ENCODE measurements around the gene COL23A1. TPM values are rescaled to one million over a fixed set of nuclear protein-coding genes. Genes with fewer than 3 reads are reported as not detected.

Gene COL23A1
- total and polyA plus RNA-seq, 4 donors: 0.76 to 4.4 (median 1.3) TPM

DNA sequence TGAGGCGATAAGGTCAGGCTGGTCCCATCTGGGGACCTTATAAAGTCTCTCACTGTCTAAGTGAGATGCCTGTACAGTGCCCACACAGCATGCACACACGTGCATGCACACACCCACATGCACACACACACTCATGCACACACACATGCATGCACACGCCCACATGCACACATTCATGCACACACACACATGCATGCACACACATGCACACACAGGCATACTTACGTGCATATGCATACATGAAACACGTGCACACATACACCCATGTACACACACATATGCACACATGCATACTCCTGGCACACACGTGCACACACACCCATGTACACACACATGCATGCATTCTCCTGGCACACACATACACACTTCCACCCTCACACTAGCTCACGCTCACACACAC, 12.2 kb downstream of the COL23A1 start:
- H3K36me3 ChIP-seq (ENCODE audit: control insufficient read depth in 4 of 4, insufficient read depth in 4 of 4, low read length in 4 of 4): no peaks in the 10 kb centered on the region
- TF ChIP-seq, protein P1, sequence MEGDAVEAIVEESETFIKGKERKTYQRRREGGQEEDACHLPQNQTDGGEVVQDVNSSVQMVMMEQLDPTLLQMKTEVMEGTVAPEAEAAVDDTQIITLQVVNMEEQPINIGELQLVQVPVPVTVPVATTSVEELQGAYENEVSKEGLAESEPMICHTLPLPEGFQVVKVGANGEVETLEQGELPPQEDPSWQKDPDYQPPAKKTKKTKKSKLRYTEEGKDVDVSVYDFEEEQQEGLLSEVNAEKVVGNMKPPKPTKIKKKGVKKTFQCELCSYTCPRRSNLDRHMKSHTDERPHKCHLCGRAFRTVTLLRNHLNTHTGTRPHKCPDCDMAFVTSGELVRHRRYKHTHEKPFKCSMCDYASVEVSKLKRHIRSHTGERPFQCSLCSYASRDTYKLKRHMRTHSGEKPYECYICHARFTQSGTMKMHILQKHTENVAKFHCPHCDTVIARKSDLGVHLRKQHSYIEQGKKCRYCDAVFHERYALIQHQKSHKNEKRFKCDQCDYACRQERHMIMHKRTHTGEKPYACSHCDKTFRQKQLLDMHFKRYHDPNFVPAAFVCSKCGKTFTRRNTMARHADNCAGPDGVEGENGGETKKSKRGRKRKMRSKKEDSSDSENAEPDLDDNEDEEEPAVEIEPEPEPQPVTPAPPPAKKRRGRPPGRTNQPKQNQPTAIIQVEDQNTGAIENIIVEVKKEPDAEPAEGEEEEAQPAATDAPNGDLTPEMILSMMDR (IDR thresholded peaks at IDR 0.05; ENCODE audit: control extremely low read depth, extremely low read depth): no peak
- no peak overlapping the region for H3K27ac ChIP-seq (ENCODE audit: low read depth in 1 of 2, low read length in 1 of 2)
- H3K27me3 ChIP-seq (ENCODE audit: control insufficient read depth in 3 of 3, insufficient read depth in 3 of 3, low read length in 2 of 3): peaks cover 0 to 35% (median 3%) of the 10 kb centered on the region in 3 donors
- H3K4me3 ChIP-seq: no peak overlapping the region
- WGBS, 2 donors: 91 to 93% methylated on average over 7 of the region's 7 CpGs
- H3K9me3 ChIP-seq (ENCODE audit: control insufficient read depth in 4 of 4, insufficient read depth in 3 of 4, low read length in 3 of 4): peaks cover 0 to 11% (median under 1%) of the 10 kb centered on the region in 4 donors
- ATAC-seq (ENCODE audit: insufficient read depth, low FRiP score) (no peak), DNase-seq (no peak)
- peaks cover 0 to 8% (median 0%) of the 10 kb centered on the region in 5 donors for H3K4me1 ChIP-seq (ENCODE audit: control insufficient read depth in 5 of 5, insufficient read depth in 5 of 5, low read length in 5 of 5)
- H3K9ac ChIP-seq (ENCODE audit: insufficient read depth in 1 of 2, low read length in 2 of 2): no peak overlapping the region

DNA sequence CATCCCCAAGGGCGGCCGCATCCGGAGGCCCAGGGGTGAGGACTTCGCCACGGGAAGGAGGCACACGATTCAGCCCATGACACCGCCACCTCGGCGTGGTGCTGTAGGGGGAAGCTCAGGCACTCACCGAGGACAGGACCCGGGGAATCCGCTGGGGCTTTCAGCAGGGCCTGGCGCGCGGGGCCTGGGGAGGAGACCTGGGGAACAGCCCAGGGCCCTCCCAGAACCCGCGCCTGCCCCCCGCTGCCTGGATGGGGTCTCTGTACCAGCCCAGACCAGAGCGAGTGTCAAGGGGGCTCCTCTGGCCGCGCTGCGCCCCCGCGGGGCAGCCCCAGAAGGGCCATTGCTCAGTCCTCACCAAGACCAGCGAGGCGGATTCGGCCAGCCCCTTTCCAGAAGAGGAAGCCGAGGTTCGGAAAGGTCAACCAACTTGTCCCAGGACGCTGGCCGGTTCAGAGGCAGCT, 12.8 kb downstream of the COL23A1 start:
- Histone ChIP-seq H3K36me3 (ENCODE audit: control insufficient read depth in 4 of 4, insufficient read depth in 4 of 4, low read length in 4 of 4) (no peaks in the 10 kb centered on the region), H3K9ac (ENCODE audit: insufficient read depth in 1 of 2, low read length in 2 of 2) (no peak overlapping the region), H3K27me3 (ENCODE audit: control insufficient read depth in 3 of 3, insufficient read depth in 3 of 3, low read length in 2 of 3) (peaks cover 0 to 35% (median 3%) of the 10 kb centered on the region in 3 donors), H3K27ac (ENCODE audit: low read depth in 1 of 2, low read length in 1 of 2) (no peak overlapping the region), H3K4me1 (ENCODE audit: control insufficient read depth in 5 of 5, insufficient read depth in 5 of 5, low read length in 5 of 5) (peaks cover 0 to 8% (median 0%) of the 10 kb centered on the region in 5 donors), H3K4me3 (no peak overlapping the region), H3K9me3 (ENCODE audit: control insufficient read depth in 4 of 4, insufficient read depth in 3 of 4, low read length in 3 of 4) (peaks cover 0 to 9% (median 3%) of the 10 kb centered on the region in 4 donors)
- no peak for ATAC-seq (ENCODE audit: insufficient read depth, low FRiP score)
- 34 to 39% methylated on average over 31 of the region's 31 CpGs for WGBS, 2 donors
- peak; percentile 32 to 53 (median 44) for DNase-seq
- TF ChIP-seq, protein P1 (IDR thresholded peaks at IDR 0.05; ENCODE audit: control extremely low read depth, extremely low read depth): no peak

DNA sequence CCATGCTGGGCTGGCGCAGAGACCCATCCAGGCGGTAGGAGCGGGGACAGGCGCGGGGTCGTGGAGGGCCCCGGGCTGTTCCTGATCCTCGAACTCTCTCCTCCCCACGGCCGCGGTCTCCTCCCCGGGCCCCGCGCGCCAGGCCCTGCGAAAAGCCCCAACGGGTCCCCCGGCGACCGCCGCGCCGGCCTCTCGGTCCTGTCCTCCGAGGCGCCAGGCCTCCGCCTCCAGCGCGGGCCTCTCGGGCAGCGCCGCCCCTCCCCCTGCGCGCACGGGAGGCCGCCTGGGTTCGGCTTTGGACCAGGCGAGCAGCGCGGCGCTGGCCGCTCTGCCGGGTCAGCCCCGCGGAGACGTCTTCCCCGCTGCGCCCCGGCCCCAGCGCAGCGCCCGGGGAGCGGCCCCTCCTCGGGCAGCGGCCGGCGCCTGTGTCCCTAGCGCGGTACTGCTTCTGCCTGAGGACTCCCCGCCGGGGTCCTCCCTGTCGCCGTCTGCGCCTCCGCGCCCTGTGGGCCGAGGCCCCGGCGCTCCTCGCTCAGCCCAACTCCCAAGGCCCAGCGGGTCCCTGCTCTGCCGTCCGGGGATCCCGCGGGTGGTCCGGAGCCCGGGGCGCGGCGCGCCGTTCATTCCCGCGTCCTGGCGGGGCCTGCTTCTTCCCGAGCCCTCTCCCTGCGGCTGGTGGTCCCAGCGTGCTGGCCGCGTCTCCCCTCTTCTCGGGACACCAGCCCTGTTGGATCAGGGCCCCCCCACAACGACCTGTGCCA, 13.4 kb downstream of the COL23A1 start:
- H3K9ac ChIP-seq (ENCODE audit: insufficient read depth in 1 of 2, low read length in 2 of 2): no peak overlapping the region
- peak; percentile 58 to 74 (median 58) for DNase-seq
- peaks cover 0 to 9% (median 4%) of the 10 kb centered on the region in 4 donors for H3K9me3 ChIP-seq (ENCODE audit: control insufficient read depth in 4 of 4, insufficient read depth in 3 of 4, low read length in 3 of 4)
- H3K4me3 ChIP-seq: no peak overlapping the region
- H3K27ac ChIP-seq (ENCODE audit: low read depth in 1 of 2, low read length in 1 of 2): no peak overlapping the region
- ATAC-seq (ENCODE audit: insufficient read depth, low FRiP score): no peak
- H3K4me1 ChIP-seq (ENCODE audit: control insufficient read depth in 5 of 5, insufficient read depth in 5 of 5, low read length in 5 of 5): peaks cover 0 to 8% (median 0%) of the 10 kb centered on the region in 5 donors
- TF ChIP-seq, protein P1 (IDR thresholded peaks at IDR 0.05; ENCODE audit: control extremely low read depth, extremely low read depth): no peak
- no peaks in the 10 kb centered on the region for H3K36me3 ChIP-seq (ENCODE audit: control insufficient read depth in 4 of 4, insufficient read depth in 4 of 4, low read length in 4 of 4)
- peaks cover 0 to 35% (median 3%) of the 10 kb centered on the region in 3 donors for H3K27me3 ChIP-seq (ENCODE audit: control insufficient read depth in 3 of 3, insufficient read depth in 3 of 3, low read length in 2 of 3)
- 4 to 6% methylated on average over 55 to 92 of the region's 92 CpGs for WGBS, 2 donors
